Measurements from ENCODE around the gene ANKRD44.

ANKRD44 gene

GRCh38 chr2:197164141-197164754, 146.3 kb downstream of the ANKRD44 start:
- Histone ChIP-seq H3K27me3 (ENCODE audit: low read depth) (no peaks in the 10 kb centered on the region), H3K36me3 (replicated peaks) (no peaks in the 10 kb centered on the region), H3K4me3 (no peak overlapping the region), H3K9me3 (no peaks in the 10 kb centered on the region), H3K4me1 (no peaks in the 10 kb centered on the region)
- in situ Hi-C loops (cut with MboI; ENCODE audit: low sequenced_read_pairs): no loop called here
- no peak for DNase-seq (ENCODE audit: low spot score in 2 of 2)

GRCh38 chr2:197163712-197164140, 146.9 kb downstream of the ANKRD44 start:
- no peaks in the 10 kb centered on the region for H3K9me3 ChIP-seq
- H3K27me3 ChIP-seq (ENCODE audit: low read depth): no peaks in the 10 kb centered on the region
- in situ Hi-C loops (cut with MboI; ENCODE audit: low sequenced_read_pairs): no loop called here
- DNase-seq (ENCODE audit: low spot score in 2 of 2): no peak
- no peaks in the 10 kb centered on the region for H3K36me3 ChIP-seq (replicated peaks)
- H3K4me1 ChIP-seq: no peaks in the 10 kb centered on the region
- H3K4me3 ChIP-seq: no peak overlapping the region

- H3K36me3 ChIP-seq (replicated peaks): no peaks in the 10 kb centered on the region
- in situ Hi-C loops (cut with MboI; ENCODE audit: low sequenced_read_pairs): no loop called here
- H3K9me3 ChIP-seq: no peaks in the 10 kb centered on the region
- no peak for DNase-seq (ENCODE audit: low spot score in 2 of 2)
- no peaks in the 10 kb centered on the region for H3K27me3 ChIP-seq (ENCODE audit: low read depth)
- no peaks in the 10 kb centered on the region for H3K4me1 ChIP-seq
- H3K4me3 ChIP-seq: no peak overlapping the region
Measured at GRCh38 chr2:197161774-197162173, 148.8 kb downstream of the ANKRD44 start.

- DNase-seq (ENCODE audit: low spot score in 2 of 2): no peak
- Histone ChIP-seq H3K27me3 (ENCODE audit: low read depth) (no peaks in the 10 kb centered on the region), H3K4me1 (no peaks in the 10 kb centered on the region), H3K4me3 (no peak overlapping the region), H3K36me3 (replicated peaks) (no peaks in the 10 kb centered on the region), H3K9me3 (no peaks in the 10 kb centered on the region)
- in situ Hi-C loops (cut with MboI; ENCODE audit: low sequenced_read_pairs): no loop called here
Measured at GRCh38 chr2:197159661-197160211, 150.8 kb downstream of the ANKRD44 start.

- in situ Hi-C loops (cut with MboI; ENCODE audit: low sequenced_read_pairs): no loop called here
- no peaks in the 10 kb centered on the region for H3K27me3 ChIP-seq (ENCODE audit: low read depth)
- H3K36me3 ChIP-seq (replicated peaks): no peaks in the 10 kb centered on the region
- H3K4me3 ChIP-seq: no peak overlapping the region
- no peaks in the 10 kb centered on the region for H3K9me3 ChIP-seq
- no peak for DNase-seq (ENCODE audit: low spot score in 2 of 2)
- H3K4me1 ChIP-seq: no peaks in the 10 kb centered on the region
Measured at GRCh38 chr2:197158591-197159550, 151.7 kb downstream of the ANKRD44 start.

- Histone ChIP-seq H3K36me3 (replicated peaks) (no peaks in the 10 kb centered on the region), H3K9me3 (no peaks in the 10 kb centered on the region), H3K27me3 (ENCODE audit: low read depth) (no peaks in the 10 kb centered on the region), H3K4me1 (no peaks in the 10 kb centered on the region), H3K4me3 (no peak overlapping the region)
- no peak for DNase-seq (ENCODE audit: low spot score in 2 of 2)
- in situ Hi-C loops (cut with MboI; ENCODE audit: low sequenced_read_pairs): no loop called here
Measured at GRCh38 chr2:197157879-197158537, 152.6 kb downstream of the ANKRD44 start.

GRCh38 chr2:197156771-197157170, 153.8 kb downstream of the ANKRD44 start:
- Histone ChIP-seq H3K9me3 (no peaks in the 10 kb centered on the region), H3K4me3 (no peak overlapping the region), H3K27me3 (ENCODE audit: low read depth) (no peaks in the 10 kb centered on the region), H3K4me1 (no peaks in the 10 kb centered on the region), H3K36me3 (replicated peaks) (no peaks in the 10 kb centered on the region)
- no peak for DNase-seq (ENCODE audit: low spot score in 2 of 2)
- in situ Hi-C loops (cut with MboI; ENCODE audit: low sequenced_read_pairs): no loop called here

GRCh38 chr2:197152451-197153228, 157.9 kb downstream of the ANKRD44 start:
- in situ Hi-C loops (cut with MboI; ENCODE audit: low sequenced_read_pairs): no loop called here
- H3K4me3 ChIP-seq: no peak overlapping the region
- no peaks in the 10 kb centered on the region for H3K36me3 ChIP-seq (replicated peaks)
- H3K27me3 ChIP-seq (ENCODE audit: low read depth): no peaks in the 10 kb centered on the region
- no peaks in the 10 kb centered on the region for H3K9me3 ChIP-seq
- no peaks in the 10 kb centered on the region for H3K4me1 ChIP-seq
- no peak for DNase-seq (ENCODE audit: low spot score in 2 of 2)

- DNase-seq (ENCODE audit: low spot score in 2 of 2): no peak
- H3K4me1 ChIP-seq: no peaks in the 10 kb centered on the region
- no peak overlapping the region for H3K4me3 ChIP-seq
- H3K9me3 ChIP-seq: no peaks in the 10 kb centered on the region
- H3K27me3 ChIP-seq (ENCODE audit: low read depth): no peaks in the 10 kb centered on the region
- in situ Hi-C loops (cut with MboI; ENCODE audit: low sequenced_read_pairs): no loop called here
- no peaks in the 10 kb centered on the region for H3K36me3 ChIP-seq (replicated peaks)
Measured at GRCh38 chr2:197149546-197149945, 161.0 kb downstream of the ANKRD44 start.

GRCh38 chr2:197148401-197148800, 162.2 kb downstream of the ANKRD44 start:
- H3K9me3 ChIP-seq: no peaks in the 10 kb centered on the region
- no peaks in the 10 kb centered on the region for H3K4me1 ChIP-seq
- in situ Hi-C loops (cut with MboI; ENCODE audit: low sequenced_read_pairs): no loop called here
- no peaks in the 10 kb centered on the region for H3K27me3 ChIP-seq (ENCODE audit: low read depth)
- H3K4me3 ChIP-seq: no peak overlapping the region
- no peak for DNase-seq (ENCODE audit: low spot score in 2 of 2)
- H3K36me3 ChIP-seq (replicated peaks): no peaks in the 10 kb centered on the region

GRCh38 chr2:197147942-197148341, 162.6 kb downstream of the ANKRD44 start:
- in situ Hi-C loops (cut with MboI; ENCODE audit: low sequenced_read_pairs): no loop called here
- Histone ChIP-seq H3K36me3 (replicated peaks) (no peaks in the 10 kb centered on the region), H3K4me3 (no peak overlapping the region), H3K27me3 (ENCODE audit: low read depth) (no peaks in the 10 kb centered on the region), H3K4me1 (no peaks in the 10 kb centered on the region), H3K9me3 (no peaks in the 10 kb centered on the region)
- DNase-seq (ENCODE audit: low spot score in 2 of 2): no peak

GRCh38 chr2:197146995-197147394, 163.6 kb downstream of the ANKRD44 start:
- Histone ChIP-seq H3K4me3 (no peak overlapping the region), H3K27me3 (ENCODE audit: low read depth) (no peaks in the 10 kb centered on the region), H3K36me3 (replicated peaks) (no peaks in the 10 kb centered on the region), H3K9me3 (no peaks in the 10 kb centered on the region), H3K4me1 (no peaks in the 10 kb centered on the region)
- no peak for DNase-seq (ENCODE audit: low spot score in 2 of 2)
- in situ Hi-C loops (cut with MboI; ENCODE audit: low sequenced_read_pairs): no loop called here

GRCh38 chr2:197145471-197146056, 165.0 kb downstream of the ANKRD44 start:
- DNase-seq (ENCODE audit: low spot score in 2 of 2): peak in 1 of 2 experiments; percentile 54
- no peaks in the 10 kb centered on the region for H3K36me3 ChIP-seq (replicated peaks)
- no peak overlapping the region for H3K4me3 ChIP-seq
- H3K4me1 ChIP-seq: no peaks in the 10 kb centered on the region
- no peaks in the 10 kb centered on the region for H3K9me3 ChIP-seq
- in situ Hi-C loops (cut with MboI; ENCODE audit: low sequenced_read_pairs): no loop called here
- no peaks in the 10 kb centered on the region for H3K27me3 ChIP-seq (ENCODE audit: low read depth)
